Fibroblast of peridontal ligament (primary cell): ENCODE results near the gene TEX29.

Experiments used
- DNase-seq: peaks from one replicate; pipeline ENCODE4 v3.0.0-alpha.2; 2010; ENCODE audit errors: extremely low read depth

The TEX29 gene

DNA sequence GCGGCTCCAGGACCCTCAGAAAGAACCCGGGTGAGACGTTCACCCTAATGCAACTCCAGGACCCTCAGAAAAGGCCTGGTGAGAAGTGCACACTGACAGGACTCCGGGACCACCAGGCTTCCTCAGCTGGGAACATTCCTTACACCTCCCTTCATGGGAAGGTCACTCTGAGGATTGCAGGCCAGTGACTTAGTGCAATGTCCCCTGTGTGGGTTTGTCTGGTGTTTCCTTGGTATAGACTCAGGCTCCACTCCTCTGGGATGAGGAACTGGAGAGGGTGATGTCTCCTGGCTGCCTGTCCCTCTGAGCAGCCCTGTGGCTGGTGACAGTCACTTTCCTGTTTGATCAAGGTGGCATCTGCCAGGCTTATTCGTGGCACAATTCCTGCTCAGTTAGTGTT, 49.7 kb downstream of the TEX29 start:
- DNase-seq: no peak

DNA sequence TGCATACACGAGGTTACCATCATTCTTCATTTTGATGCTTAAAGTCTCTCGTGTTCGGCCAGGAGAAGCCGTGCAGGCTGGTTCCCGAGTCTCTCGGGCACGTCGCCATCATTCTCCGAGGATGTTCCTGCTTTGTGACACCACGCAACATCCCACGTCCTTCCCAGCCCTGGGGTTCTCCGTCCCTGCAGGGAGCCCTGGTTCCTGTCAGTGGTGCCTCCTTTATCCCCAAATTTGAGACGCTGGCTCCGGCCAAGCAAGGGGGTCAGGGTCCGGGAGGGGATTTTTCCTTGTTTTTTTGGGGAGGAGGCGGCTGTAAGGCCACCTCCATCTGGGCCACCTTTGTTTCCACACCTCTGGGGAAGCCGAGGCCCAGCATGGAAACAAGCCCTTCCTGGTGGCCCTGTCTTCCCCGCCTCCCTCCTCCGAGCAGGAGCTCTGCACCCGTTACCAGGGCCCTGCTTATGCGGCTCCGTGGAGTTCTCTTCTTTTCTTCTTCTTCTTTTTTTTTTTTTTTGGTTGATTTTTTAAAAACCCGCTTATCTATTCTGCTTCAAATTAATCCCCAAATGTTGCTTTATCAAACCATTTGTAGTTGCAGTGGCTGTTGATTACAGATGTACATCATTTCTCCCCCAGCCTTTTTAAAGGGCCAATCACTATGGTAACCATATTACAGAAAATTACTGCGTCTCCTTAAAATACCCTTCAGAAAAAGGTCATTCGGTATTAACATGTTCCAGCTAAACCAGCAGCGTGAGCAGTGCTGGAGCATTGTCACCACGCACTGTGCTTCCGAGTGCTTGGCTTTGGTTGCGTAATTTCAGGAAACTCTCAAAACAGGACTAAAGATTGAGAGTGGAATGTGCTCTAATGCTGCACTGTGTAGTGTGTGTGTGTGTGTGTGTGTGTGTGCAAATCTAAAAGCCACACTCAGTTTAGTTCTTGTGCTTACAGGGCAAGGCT, 50.4 kb downstream of the TEX29 start:
- DNase-seq: peak; percentile 5

DNA sequence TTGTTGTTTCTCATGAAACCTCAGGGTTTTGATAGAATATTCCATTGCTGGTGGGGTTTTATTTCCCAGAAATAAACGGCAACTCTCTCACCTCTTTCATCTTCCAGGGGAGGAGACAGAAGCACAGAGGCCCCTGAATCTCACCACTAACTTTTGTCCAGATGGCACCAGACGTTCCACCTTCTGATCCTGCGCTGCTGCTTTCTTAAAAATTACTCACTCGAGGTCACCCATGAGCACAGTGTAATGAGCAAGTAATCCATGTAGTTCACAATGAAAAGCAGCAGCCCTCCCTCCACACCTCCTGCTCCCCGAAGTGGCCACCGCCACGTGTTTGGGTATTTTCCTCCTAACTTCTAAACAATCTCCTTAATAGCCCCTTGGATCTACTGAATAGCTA, 51.3 kb downstream of the TEX29 start:
- DNase-seq: no peak

DNA sequence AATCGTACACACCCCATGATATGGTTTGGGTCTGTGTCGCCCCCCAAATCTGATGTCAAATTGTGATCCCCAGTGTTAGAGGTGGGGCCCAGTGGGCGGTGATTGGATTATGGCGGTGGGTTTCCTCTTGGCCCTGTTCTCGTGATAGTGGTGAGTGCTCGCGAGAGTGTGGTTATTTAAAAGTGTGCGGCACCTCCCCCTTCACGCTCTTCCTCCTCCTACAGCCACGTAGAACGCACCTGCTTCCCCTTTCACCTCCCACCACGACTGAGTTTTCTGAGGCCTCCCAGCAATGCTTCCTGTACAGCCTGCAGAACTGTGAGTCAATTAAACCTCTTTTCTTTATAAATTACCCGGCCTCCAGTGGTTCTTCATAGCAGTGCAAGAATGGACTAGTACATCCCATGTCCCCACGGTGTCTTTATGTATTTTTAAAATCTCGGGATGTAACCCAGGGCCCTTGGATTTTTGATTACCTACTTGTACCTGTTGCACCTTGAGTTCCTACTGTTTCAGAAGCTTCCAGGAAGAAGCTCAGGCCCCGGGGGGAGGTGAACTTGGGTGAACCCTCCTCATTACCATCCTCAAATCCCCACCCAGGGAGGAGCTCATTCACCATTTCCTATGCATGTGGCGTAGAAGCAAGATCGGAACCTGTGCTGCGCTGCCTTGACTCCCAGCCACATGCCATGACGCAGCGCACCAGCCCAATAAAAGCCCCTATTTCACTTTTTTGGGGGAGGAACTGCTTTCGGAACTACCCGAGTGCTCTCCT, 52.4 kb downstream of the TEX29 start:
- DNase-seq: no peak

DNA sequence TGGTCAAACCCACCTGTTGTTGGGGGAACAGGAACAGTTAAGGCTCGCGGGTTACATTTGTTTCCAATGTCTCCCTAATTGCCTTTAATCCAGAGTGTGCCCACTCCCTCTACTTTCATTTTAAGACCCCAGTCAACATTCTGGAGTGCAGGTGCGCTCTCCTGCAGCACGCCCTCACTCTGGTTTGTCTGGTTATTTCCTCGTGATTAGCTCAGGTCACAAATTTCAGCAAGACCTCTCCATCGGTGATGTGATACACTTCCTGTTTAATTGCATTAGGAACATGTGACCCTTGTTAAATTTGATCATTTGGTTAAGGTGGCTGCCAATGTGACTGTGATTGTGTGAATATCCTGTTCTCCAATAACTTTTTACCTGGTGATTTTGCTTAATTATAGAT, 53.0 kb downstream of the TEX29 start:
- DNase-seq: no peak

DNA sequence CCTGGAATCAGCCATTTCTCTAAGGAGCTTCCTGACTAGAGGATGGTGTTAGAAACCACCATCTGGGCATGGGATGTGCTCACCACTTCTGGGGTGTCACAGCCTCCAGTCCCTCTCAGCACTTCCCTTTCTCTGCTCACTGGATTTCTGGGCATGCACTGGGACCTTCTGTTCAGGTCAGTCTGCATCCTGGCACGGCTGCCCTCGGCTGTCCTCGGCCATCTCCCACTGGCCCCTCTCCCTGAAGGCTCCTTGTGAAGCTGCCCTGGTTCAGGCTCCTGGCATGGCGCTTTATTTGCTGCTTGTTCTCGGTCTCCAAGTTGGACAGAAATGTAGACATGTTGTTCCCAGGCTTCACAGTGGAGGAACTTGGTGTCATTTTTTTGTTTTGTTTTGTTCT, 60.0 kb downstream of the TEX29 start:
- DNase-seq: no peak

DNA sequence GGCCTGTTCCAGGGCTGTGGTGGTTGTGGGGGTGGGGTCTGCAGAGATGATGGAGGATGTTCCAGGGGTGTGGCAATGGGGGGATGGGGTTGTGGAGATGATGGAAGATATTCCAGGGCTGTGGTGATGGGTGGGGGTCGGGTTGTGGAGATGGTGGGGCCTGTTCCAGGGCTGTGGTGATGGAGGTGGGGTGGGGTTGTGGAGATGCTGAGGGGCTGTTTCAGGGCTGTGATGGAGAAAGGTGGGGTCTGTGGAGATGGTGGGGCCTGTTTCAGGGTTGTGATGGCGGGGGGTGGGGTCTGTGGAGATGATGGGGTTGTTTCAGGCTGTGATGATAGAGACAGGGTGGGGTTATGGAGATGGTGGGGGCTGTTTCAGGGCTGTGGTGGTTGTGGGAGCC, 62.0 kb downstream of the TEX29 start:
- no peak for DNase-seq

DNA sequence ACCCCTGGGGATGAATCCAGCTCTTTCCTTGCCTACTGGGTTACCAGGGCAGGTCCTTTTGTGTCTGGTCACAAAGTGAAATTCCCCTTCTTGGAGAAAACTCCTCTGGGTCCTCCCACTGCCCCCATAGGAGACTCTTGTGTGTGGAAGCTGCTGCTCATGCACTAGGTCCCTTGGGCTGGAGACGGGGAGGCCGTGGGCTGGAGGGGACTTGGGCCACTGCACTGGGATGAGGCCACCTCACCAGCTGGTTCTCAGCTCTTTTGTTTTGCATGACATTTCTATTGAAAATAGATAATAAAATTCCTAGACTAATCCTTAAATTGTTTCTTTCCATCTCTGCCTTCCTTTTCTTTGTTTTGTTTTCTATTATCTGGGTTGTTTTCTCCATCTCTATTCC, 62.4 kb downstream of the TEX29 start:
- no peak for DNase-seq

DNA sequence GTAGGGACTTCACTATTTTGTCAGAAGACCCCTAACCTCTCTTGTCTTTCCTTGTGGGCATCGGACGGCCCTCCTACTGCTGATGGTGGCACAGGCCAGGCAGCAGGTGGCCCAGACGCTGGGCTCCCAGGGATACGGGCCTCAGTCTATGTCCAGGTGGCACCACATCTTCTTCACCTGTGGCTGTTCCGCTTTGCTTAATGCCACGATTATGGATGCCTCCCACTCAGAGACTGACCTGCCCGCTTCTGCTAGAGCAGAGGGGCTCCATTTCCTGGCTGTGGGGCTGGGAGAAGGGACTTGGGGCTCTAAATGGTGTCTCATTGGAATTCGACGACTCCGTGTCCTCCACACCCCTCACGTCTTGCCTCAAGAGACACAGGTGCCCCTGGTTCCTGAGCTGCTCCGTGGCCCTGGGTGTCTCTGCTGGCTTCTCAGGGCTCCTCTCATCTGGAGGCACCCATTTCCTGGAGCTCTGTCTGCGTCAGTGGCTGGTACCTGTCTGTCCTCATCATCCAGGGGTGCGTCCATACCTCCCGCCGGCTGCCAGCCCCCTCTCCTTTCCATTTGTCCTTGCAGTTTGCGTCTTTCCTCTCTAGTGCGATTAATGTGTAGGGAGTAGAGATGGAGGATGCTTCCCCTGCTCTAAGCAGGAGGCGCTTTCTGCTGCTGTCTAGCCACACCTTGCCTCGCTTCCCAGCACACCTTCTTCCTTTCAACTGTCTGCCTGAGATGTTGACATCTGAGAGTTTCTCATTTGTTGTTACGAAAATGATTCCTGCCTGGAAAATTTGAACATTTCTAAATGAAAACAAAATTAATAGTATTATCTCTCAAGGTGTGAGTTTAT, 63.4 kb downstream of the TEX29 start:
- DNase-seq: no peak

DNA sequence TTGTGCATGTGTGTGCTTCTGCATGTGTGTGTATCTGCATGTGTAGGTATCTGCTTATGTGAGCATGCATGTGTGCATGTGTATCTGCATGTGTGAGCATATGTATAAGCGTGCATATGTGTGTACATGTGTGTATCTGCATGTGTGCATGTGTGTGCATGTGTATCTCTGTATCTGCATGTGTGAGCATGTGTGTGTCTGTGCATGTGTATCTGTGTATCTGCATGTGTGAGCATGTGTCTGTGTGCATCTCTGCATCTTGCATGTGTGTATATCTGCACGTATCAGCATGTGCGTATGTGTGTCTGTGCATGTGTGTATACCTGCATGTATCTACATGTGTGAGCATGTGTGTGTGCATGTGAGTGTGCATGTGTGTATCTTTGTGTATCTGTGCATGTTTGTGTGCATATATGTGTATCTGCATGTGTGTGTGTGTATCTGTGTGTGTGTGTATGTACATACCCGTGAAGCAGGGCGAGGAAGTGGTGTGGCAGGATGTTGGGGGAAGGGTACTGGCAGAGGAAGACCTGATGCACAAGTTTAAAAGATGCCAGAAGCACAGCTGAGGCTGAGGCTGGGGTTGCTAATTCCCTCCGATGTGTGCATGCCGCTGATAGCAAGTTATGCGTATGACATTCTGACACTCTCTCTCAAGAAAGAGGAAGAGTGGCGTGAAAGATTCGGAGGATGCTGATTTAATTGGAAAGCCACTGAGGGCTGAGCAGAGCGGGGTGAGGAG, 64.2 kb downstream of the TEX29 start:
- no peak for DNase-seq

DNA sequence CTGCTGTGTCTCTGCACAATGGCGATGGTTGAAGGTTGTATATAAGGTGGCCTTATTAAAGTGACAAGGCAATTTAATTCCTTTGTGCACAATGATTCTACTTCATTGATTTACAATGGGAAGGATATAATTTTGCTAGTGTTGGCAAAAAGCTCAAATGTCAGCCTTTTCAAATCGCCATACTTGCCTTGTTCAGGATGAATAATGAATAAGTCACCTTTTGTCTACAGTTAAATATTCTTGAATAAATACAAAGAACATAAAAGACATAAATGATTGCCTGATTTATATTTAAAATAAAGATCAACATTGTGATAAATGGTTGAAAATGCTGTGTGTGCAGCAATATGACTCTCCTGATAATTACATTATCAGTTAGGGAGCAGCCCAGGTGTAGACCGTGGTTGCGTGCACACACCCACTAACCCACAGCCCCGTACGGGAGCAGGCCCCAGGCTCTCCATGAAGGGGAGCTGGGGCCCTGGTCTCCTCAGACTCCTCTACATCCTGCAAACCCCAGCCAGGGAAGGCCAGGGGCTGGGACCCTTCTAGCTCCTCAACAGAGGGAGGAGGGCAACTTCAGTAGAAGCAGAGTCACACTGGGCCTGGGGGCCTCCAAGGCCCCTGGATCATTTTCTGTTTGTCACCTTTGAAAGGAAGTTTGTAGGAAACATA, 64.9 kb downstream of the TEX29 start:
- DNase-seq: no peak

DNA sequence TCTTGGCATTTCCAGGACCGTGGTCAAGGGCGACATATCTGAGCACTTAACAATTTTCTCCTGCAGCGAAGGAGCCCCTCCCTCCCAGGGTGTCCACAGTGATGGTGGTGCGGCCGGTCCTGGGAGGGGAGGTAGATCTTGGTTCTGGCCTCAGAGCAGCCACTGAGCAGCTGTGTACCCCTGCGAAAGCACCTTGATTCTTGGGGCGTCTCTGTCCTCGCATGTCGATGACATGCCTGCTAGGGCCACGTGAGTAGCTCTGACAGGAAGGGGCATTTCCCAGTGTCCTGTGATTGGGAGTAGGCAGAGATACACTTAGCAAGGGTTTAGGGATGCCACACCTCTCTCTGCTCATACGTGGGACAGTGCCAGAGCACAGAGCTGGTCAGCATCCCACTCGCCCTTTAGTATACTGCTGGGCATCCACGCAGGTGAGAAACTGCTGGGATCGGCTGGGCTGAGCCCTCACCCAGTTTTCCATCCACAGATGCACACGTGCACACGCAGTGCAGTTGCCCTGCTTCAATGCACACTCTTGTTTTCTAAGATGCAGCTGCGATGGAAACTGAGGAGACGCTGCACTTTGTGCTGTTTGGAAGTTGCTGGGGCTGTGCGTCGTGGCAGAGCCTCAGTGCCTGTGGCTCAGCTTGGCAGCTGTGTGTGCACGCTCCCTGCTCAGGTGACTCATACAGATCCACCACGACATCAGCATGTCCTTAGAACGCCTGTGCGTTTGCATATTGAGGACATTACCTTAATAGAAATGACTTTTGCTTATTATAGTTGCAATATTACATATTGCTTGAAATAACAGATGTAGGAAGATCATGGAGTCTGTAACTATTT, 66.8 kb downstream of the TEX29 start:
- DNase-seq: no peak

DNA sequence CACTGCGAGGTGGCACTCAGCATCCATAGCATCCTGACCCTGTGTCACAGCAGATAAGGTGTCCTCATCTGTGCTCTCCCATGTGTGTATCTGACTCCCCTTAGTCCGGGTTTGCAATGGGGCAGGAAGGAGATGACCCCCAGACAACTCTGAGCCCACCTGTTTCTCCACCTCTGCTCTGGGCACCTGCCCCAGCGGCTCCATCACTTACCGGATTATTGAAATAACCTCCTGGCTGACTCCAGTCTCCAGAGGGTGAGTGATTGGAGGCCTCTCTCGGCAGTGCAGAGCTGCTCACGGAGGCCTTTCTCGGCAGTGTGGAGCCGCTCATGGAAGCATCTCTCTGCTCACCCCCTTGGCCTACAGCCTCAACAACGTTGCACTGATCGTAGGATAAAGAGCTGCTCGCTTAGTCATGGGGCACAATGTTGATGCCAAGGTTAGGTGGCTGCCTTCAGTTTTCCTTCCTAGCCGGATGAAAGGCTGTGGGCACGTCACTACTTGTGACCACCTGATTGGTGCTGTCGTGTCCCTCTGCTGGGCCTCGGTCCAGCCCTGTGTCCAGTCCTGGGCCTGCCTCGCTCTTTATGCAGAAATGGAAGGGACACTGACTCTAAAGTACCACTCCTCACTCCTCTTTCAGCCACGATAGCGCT, 67.6 kb downstream of the TEX29 start:
- DNase-seq: no peak

DNA sequence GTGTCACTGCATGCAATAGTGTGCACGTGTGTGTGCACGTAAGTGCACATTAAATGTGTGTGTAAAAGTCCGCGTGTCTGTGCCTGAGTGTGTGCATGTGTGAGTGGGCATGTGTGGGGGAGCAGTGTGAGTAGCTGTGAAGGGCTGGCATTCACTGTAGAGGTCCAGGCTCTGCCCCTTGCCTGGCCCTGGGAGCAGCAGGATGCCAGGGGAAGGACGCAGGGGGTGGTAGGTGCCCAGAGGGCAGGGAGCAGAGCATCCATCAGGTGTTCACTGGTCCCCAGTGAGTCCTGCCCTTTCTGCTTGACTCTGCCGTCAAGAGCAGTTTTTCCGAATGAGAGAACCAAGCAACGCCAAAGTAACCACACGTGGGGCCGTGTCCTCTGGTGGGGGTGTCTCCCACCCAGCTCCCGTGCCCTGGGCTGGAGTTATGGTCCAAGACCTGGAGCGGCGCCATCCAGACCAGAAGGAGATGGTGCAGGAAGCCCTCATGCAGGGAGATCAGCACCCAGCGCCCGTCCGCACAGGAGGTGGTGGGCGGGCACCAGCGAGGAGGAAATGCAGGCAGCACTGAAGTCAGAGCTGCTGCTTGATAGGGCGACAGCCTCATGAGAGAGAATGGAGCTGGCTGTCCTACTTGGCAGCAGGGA, 68.5 kb downstream of the TEX29 start:
- DNase-seq: no peak

DNA sequence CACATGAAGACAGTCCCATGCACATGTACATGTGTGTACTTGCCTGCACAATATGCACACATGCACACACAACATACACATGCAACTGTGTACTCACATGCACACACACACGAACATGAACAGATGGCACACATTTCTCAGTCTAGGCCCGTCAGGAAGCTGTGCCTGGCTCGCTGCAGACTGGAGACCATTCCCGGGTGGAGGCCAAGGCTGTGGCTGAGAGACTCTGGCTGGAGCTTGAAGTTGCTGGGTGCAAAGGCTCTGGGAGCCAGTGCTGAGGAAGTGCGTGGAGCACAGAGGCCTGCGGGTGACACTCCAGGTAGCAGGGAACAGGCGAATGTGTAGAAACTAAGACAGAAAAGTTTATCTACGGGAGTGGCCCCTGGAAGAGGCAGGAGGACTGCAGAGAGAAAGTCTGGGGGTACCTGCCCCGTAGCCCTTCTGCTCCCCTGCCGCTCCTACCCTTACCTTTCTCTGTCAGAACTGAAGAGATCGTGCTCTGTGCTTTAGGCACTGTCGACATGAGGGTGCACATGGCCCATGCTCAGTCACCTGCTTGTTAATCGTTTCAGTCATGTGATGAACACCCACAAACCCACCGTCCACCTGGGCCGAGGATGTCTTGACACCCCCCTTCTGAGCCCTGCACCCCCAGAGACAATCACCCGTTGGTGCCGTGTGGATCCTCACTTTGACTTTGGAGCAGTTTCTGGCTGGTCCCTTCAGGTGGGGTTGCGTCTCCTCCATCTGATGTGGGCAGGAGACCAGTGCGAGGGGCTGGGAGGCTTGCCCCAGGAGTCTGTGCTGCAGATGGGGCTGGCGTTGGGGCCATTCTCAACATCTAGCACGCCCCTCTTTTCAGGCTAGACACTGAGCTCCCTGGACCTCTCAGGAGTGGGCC, 69.4 kb downstream of the TEX29 start:
- DNase-seq: no peak

DNA sequence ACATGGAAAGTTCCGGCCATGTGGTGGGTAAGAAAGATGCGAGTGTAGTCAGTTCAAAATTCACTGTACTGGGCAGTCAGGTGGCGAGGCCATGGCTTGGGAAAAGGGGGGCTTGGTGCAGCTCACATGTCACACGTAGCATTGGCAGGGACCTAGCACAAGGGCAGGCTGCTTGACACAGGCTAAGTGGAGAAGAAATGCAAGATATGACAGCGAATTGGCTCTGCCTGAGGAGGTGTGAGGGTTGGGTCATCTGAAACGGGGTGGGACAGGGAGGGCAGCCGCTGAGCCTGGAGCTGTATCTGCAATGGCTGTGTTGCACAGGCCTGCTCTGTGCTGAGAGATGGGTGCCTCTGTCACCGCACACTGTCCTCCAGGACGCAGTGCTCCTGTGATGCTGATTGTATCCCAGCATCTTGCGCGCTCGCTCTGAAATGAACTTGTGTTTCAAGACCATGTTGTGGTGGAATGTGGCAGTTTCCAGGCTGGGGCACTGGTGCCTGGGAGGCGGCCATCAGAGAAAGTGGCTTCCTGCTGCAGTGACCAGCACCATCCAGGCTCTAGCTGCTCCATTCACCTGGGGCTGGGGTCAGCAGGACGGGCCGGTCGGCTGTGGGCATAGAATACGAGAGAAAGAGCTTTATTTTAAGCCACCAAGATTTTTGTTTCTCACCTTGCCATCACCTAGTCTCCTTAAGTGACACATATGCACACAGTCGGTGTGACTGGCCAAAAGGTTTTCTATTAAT, 70.3 kb downstream of the TEX29 start:
- no peak for DNase-seq

DNA sequence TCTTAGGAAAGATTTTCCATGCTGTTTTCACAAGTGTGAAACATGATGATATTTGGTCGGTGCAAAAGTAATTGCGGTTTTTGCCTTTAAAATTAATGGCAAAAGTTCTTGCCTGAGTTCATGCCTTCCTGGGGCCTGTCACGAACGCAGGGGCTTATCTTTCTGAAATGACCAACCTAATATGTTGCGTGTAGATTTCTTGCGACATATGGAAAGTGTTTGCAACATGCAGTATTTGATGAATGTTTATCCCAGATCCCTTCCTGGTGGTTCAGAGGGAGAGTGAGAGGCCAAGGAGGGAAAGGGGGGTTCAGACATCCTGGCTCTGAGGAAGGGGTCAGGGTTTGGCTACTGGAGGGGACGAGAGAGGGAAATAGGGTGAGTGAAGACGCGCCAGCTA, 72.0 kb downstream of the TEX29 start:
- DNase-seq: no peak
